Endodermal cell (in vitro differentiated cells): ENCODE measurements around the gene MACO1. TPM values are rescaled to one million over a fixed set of nuclear protein-coding genes. Genes with fewer than 3 reads are reported as not detected.

Experiments
- DNase-seq: peaks from one replicate; pipeline ENCODE4 v3.0.0-alpha.2; 2017
- H3K27ac ChIP-seq: 2 replicates; pipeline ENCODE4 v1.5.1; 2013; ENCODE audit warnings: mild to moderate bottlenecking, low read depth, low read length, moderate library complexity
- H3K27me3 ChIP-seq: 2 replicates; pipeline ENCODE4 v1.6.1; 2013; ENCODE audit warnings: mild to moderate bottlenecking, low read length, moderate library complexity; ENCODE audit not compliant: insufficient read depth, control insufficient read depth, poor library complexity, severe bottlenecking
- H3K36me3 ChIP-seq: 2 replicates; pipeline ENCODE4 v1.7.0; 2013; ENCODE audit warnings: mild to moderate bottlenecking, low read length, moderate library complexity; ENCODE audit not compliant: control insufficient read depth, insufficient read depth
- H3K4me1 ChIP-seq: one replicate; pipeline ENCODE4 v1.7.0; 2013; ENCODE audit warnings: low read length; ENCODE audit not compliant: control insufficient read depth, insufficient read depth
- H3K4me3 ChIP-seq: 2 replicates; pipeline ENCODE4 v1.5.1; 2013; ENCODE audit warnings: mild to moderate bottlenecking, low read length, moderate library complexity
- H3K9ac ChIP-seq: 2 replicates; pipeline ENCODE4 v1.6.1; 2013; ENCODE audit warnings: mild to moderate bottlenecking, low read length, moderate library complexity; ENCODE audit not compliant: poor library complexity, severe bottlenecking; ENCODE audit errors: extremely low read depth
- H3K9me3 ChIP-seq: 2 replicates; pipeline ENCODE4 v1.6.1; 2013; ENCODE audit warnings: mild to moderate bottlenecking, low read length, moderate library complexity; ENCODE audit not compliant: control insufficient read depth
- H3K27ac Mint-ChIP-seq: 2 replicates; pipeline ENCODE4 v1.8.0; 2020; ENCODE audit warnings: mixed read lengths
- H3K27me3 Mint-ChIP-seq: 2 replicates; pipeline ENCODE4 v1.8.0; 2021; ENCODE audit warnings: mild to moderate bottlenecking, mixed read lengths; ENCODE audit not compliant: insufficient read depth
- H3K36me3 Mint-ChIP-seq: 2 replicates; pipeline ENCODE4 v1.8.0; 2020; ENCODE audit warnings: low read depth, mixed read lengths
- H3K4me1 Mint-ChIP-seq: 2 replicates; pipeline ENCODE4 v1.8.0; 2020; ENCODE audit warnings: mixed read lengths
- H3K4me3 Mint-ChIP-seq: 2 replicates; pipeline ENCODE4 v1.8.0; 2020; ENCODE audit warnings: mild to moderate bottlenecking, moderate library complexity, mixed read lengths
- H3K9me3 Mint-ChIP-seq: 2 replicates; pipeline ENCODE4 v1.8.0; 2020; ENCODE audit warnings: mild to moderate bottlenecking, mixed read lengths
- WGBS, 2 experiments: methylation state at CpG; one replicate each; pipeline versions ENCODE4 v1.1.5 to v1.1.7; 2013; ENCODE audit warnings: missing lambda C conversion rate in 2 of 2, mixed read lengths in 1 of 2; ENCODE audit not compliant: insufficient coverage in 1 of 2, insufficient read length in 1 of 2; 5-methylcytosine and 5-hydroxymethylcytosine counted together
- total RNA-seq, 2 donors: library from RNA; stranded (reverse); fragmentation: NEBNext Ultra II Directional in 1 of 2; extraction: Animal tissue kit (Norgen Biotek cat#: 25700) in 1 of 2; gene quantifications; 2 replicates in 1 of 2; 3 replicates in 1 of 2; pipeline ENCODE4 v1.2.1, GENCODE V29; 2021
- TF ChIP-seq, protein P1 (sequence below): fragments of 200-600 bp; sonication (generic); conservative IDR thresholded peaks from 2 replicates; pipeline ENCODE4 v1.5.0; 2021; ENCODE audit warnings: antibody characterized with exemption, mild to moderate bottlenecking

Gene MACO1
- total RNA-seq, 2 donors from 2014 or later, result 13.1 to 14.1 TPM

DNA sequence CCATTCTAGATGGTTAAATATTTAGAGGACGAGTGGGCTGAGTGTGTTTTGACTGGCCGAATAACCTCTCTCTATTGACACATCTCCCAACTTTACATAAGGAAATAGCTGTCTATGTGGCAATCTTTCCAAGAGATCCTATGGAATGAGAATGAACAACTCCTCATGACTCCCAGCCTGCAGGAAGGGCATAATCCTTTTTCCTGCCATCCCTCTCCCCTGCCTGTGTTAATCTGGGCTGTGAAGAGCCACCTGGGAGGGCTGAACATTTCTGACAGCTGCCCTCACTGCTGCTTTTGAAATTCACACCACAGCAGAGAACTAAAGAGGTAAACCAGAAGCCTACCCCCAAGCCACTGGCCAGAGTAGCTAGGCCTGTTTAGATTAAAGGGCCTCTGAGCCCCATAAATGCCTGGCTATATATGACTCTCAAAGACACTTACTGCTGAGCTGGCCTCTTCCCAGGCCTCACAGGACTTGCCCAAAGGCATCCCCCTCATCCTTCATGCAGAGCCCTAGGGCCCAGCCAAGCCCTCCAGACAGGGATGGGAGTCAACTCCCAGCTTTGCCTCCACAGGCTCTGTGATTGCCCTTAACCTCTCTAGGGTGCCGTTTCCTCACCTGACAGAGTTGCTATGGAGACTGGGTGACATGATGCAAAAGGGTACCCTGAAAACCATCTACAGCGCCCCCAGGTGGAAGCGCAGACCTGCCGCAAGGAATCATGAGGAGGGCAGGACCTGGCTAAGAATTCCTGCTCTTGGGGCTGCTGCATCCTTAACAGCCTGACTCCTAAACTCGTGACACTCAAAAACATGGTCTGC lies 70.8 kb downstream of the MACO1 start:
- Mint-ChIP-seq H3K27me3 (no peaks in the 10 kb centered on the region), H3K4me1 (peaks cover 13% of the 10 kb centered on the region), H3K27ac (no peak overlapping the region), H3K9me3 (no peaks in the 10 kb centered on the region), H3K36me3 (peaks cover 25% of the 10 kb centered on the region), H3K4me3 (no peak overlapping the region)
- H3K9me3 ChIP-seq, result no peaks in the 10 kb centered on the region
- no peak overlapping the region for H3K9ac ChIP-seq
- no peaks in the 10 kb centered on the region for H3K27me3 ChIP-seq
- no peaks in the 10 kb centered on the region for H3K4me1 ChIP-seq
- H3K27ac ChIP-seq, result no peak overlapping the region
- DNase-seq, result peak; percentile 94
- WGBS, 2 experiments, result 81 to 86% methylated on average over 5 to 7 of the region's 7 CpGs
- peaks cover 33% of the 10 kb centered on the region for H3K36me3 ChIP-seq
- TF ChIP-seq, protein P1, sequence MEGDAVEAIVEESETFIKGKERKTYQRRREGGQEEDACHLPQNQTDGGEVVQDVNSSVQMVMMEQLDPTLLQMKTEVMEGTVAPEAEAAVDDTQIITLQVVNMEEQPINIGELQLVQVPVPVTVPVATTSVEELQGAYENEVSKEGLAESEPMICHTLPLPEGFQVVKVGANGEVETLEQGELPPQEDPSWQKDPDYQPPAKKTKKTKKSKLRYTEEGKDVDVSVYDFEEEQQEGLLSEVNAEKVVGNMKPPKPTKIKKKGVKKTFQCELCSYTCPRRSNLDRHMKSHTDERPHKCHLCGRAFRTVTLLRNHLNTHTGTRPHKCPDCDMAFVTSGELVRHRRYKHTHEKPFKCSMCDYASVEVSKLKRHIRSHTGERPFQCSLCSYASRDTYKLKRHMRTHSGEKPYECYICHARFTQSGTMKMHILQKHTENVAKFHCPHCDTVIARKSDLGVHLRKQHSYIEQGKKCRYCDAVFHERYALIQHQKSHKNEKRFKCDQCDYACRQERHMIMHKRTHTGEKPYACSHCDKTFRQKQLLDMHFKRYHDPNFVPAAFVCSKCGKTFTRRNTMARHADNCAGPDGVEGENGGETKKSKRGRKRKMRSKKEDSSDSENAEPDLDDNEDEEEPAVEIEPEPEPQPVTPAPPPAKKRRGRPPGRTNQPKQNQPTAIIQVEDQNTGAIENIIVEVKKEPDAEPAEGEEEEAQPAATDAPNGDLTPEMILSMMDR, result peak; percentile 81
- H3K4me3 ChIP-seq, result no peak overlapping the region

DNA sequence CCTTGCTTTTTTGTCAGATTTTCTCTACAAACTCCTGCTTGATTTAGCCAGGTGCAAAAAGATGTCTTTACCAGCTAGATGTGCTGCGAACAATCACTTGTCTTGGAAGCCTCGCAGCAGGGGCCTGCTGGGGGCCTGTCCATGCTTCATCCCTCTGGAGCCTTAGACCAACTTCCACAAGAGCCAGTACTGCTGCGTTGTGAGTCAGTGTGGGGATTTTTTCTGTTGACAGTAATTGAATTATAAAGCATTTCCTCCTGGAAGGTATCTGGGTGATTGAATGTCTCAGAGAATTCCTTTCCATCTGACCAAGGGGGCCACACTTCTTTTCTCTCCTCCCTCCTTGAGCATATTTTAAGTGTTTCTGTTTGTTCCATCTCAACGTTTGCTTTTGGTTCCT lies 72.3 kb downstream of the MACO1 start:
- H3K4me1 Mint-ChIP-seq, result peaks cover 20% of the 10 kb centered on the region
- H3K36me3 Mint-ChIP-seq, result peaks cover 16% of the 10 kb centered on the region
- no peaks in the 10 kb centered on the region for H3K4me1 ChIP-seq
- no peak overlapping the region for H3K9ac ChIP-seq
- H3K4me3 Mint-ChIP-seq, result no peak overlapping the region
- no peaks in the 10 kb centered on the region for H3K27me3 Mint-ChIP-seq
- H3K27ac Mint-ChIP-seq, result peak overlapping the region; percentile 66
- TF ChIP-seq, protein P1, result no peak
- no peaks in the 10 kb centered on the region for H3K9me3 Mint-ChIP-seq
- peaks cover 26% of the 10 kb centered on the region for H3K36me3 ChIP-seq
- WGBS, 2 experiments, result 71 to 85% methylated on average over 3 to 4 of the region's 4 CpGs
- H3K9me3 ChIP-seq, result no peaks in the 10 kb centered on the region
- no peak overlapping the region for H3K27ac ChIP-seq
- H3K27me3 ChIP-seq, result no peaks in the 10 kb centered on the region
- peak; percentile 33 for DNase-seq
- H3K4me3 ChIP-seq, result no peak overlapping the region

DNA sequence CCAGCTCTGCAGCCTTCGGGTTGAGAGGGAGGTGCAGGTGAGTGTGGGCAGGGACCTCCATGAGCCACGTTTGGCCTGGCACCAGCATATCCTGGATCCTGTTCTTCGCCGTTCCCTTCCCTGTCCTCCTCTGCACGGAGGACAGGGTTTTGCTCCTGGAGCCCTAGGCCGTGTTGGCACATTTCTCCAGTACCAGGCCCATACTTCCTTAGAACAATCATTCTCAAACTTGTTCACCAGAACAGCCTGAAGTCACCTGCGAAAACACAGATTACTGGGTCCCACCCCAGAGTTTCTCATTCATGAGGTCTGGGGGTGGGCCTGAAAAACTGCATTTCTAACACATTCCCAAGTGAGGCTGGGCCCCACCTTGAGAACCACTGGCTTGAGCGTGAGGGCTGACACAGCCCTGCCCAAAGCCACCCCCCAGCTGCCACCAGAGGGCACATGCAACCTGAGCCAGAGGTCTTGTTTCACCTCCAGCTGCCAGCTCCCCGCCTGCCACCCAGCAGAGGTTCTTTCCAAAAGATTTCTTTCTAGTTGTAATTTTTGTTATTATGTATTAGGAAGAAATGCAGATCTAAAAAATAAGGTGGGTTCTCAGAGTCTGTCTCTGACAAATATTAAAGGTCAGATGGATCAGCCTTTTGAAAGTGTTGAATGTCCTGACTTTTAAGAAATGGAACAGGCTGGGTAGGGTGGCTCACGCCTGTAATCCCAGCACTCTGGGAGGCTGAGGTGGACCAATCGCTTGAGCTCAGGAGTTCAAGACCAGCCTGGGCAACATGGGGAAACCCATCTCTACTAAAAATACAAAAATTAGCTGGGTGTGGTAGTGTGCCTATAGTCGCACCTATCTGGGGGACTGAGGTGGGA lies 73.1 kb downstream of the MACO1 start:
- WGBS, 2 experiments, result 85 to 100% methylated on average over 2 to 12 of the region's 12 CpGs
- Mint-ChIP-seq H3K27me3 (no peaks in the 10 kb centered on the region), H3K9me3 (no peaks in the 10 kb centered on the region), H3K27ac (peak overlapping the region; percentile 66), H3K36me3 (peaks cover 7% of the 10 kb centered on the region), H3K4me3 (no peak overlapping the region), H3K4me1 (peaks cover 20% of the 10 kb centered on the region)
- Histone ChIP-seq H3K9ac (no peak overlapping the region), H3K4me3 (no peak overlapping the region), H3K9me3 (no peaks in the 10 kb centered on the region), H3K27ac (no peak overlapping the region), H3K4me1 (no peaks in the 10 kb centered on the region), H3K36me3 (peaks cover 17% of the 10 kb centered on the region), H3K27me3 (no peaks in the 10 kb centered on the region)
- DNase-seq, result peak; percentile 92
- TF ChIP-seq, protein P1, result peak; percentile 84
